Right lobe of liver (tissue), 6 donors: ENCODE measurements around the gene HEXD. TPM values are rescaled to one million over a fixed set of nuclear protein-coding genes. Genes with fewer than 3 reads are reported as not detected.
"Not testable (repeated sequence)": the region's sequence is repeated elsewhere in the genome, so short reads cannot be mapped to it uniquely, and the experiment has no call there.

Source experiments
- ATAC-seq, 4 donors: fragments of 200-7000 bp; cut with Tn5 transposase; one replicate each; pipeline ENCODE4 v1.9.1; 2020; ENCODE audit warnings: mild to moderate bottlenecking in 4 of 4, moderate library complexity in 4 of 4
- DNase-seq, 3 donors: peaks; one replicate each; pipeline ENCODE4 v3.0.0-alpha.2; 2020
- H3K27ac ChIP-seq, 3 donors: fragments of 200-600 bp; one replicate each; pipeline ENCODE4 v1.8.0; 2022
- H3K27me3 ChIP-seq, 2 donors: fragments of 200-600 bp; one replicate each; pipeline ENCODE4 v1.8.0; 2022
- H3K36me3 ChIP-seq, 4 donors: fragments of 200-600 bp; sonication (generic) in 1 of 4; one replicate each; pipeline versions ENCODE4 v1.5.1 to v1.8.0; 2017 to 2022; ENCODE audit warnings: control low read depth in 1 of 4
- H3K4me1 ChIP-seq, 4 donors: fragments of 200-600 bp; sonication (generic) in 1 of 4; one replicate each; pipeline versions ENCODE4 v1.5.1 to v1.8.0; 2017 to 2022; ENCODE audit warnings: control low read depth in 1 of 4
- H3K4me3 ChIP-seq, 3 donors: fragments of 200-600 bp; one replicate each; pipeline ENCODE4 v1.8.0; 2022
- H3K9me3 ChIP-seq, 4 donors: fragments of 200-600 bp; sonication (generic) in 1 of 4; one replicate each; pipeline versions ENCODE4 v1.5.1 to v1.8.0; 2017 to 2022; ENCODE audit warnings: control low read depth in 1 of 4
- CTCF ChIP-seq, 4 donors: fragments of 200-600 bp in 3 of 4; fragments of 450-650 bp in 1 of 4; IDR thresholded peaks; one replicate each; pipeline versions ENCODE4 v1.5.1 to v1.8.0; 2016 to 2022; ENCODE audit warnings: antibody characterized with exemption in 4 of 4, mild to moderate bottlenecking in 2 of 4
- POLR2A ChIP-seq: fragments of 450-650 bp; IDR thresholded peaks from one replicate; pipeline ENCODE4 v1.6.1; 2017; ENCODE audit warnings: antibody characterized with exemption, mild to moderate bottlenecking
- WGBS: methylation state at CpG from one replicate; pipeline ENCODE4 v1.1.6; 2018; ENCODE audit warnings: low coverage, low lambda C conversion rate; ENCODE audit not compliant: insufficient coverage; ENCODE audit errors: missing lambda C conversion rate; 5-methylcytosine and 5-hydroxymethylcytosine counted together
- intact Hi-C, 2 donors: fragments of 100-400 bp; cut with DNase I; formaldehyde crosslinking; loops; one replicate each; pipeline versions ENCODE4 v1.11.2 to v1.14.1; 2022
- total RNA-seq, 6 experiments: library from RNA; depleted of rRNA in 2 of 6; stranded (reverse); fragments of >200 nt in 2 of 6; fragmentation: NEBNext Ultra II Directional in 3 of 6; extraction: Animal tissue kit (Norgen Biotek cat#: 25700) in 3 of 6; gene quantifications; one replicate each; pipeline versions ENCODE4 v1.1.0 to v1.2.4, GENCODE V29; 2016 to 2023
- donor health status: DM: no; HTN: yes; CAD: no.
- donor health status: DM: no; HTN: no; CAD: no.
- donor health status: DM: no; HTN: no; CAD: no.
- donor health status: DM: no; HTN: yes; CAD: no.
- donor health status: DM: no; HTN: yes; CAD: no.

HEXD gene
- total RNA-seq, 6 experiments from 2014 or later, result 9.6 to 30.4 (median 20.2) TPM

- no CpG with 5 or more reads among the region's 109 CpGs for WGBS
- ATAC-seq (no peak), DNase-seq (no peak)
- Histone ChIP-seq H3K36me3 (no peaks in the 10 kb centered on the region), H3K4me1 (peaks cover 0 to 16% (median 0%) of the 10 kb centered on the region in 4 donors), H3K9me3 (no peaks in the 10 kb centered on the region), H3K27ac (no peak within 1 kb of the TSS), H3K4me3 (peak within 1 kb of the TSS; percentile 24 to 31 (median 26)), H3K27me3 (peaks cover 6 to 7% of the 10 kb centered on the region in 2 donors)
- TF ChIP-seq POLR2A (no peak), CTCF (IDR thresholded peaks at IDR 0.05) (no peak)
- intact Hi-C loops, result no loop called here
These were observed 46.6 kb upstream of the HEXD start, which contains the start of gene UTS2R for GRCh38 chr17:82371333-82372248. Gene UTS2R, plus strand, starts transcription at chr17:82371765. Its CDS starts 2,560 bp downstream, at chr17:82374325.

- Histone ChIP-seq H3K4me1 (peaks cover 0 to 16% (median 0%) of the 10 kb centered on the region in 4 donors), H3K4me3 (no peak overlapping the region), H3K9me3 (no peaks in the 10 kb centered on the region), H3K27me3 (peaks cover 6 to 7% of the 10 kb centered on the region in 2 donors), H3K36me3 (no peaks in the 10 kb centered on the region), H3K27ac (no peak overlapping the region)
- intact Hi-C loops, result no loop called here
- DNase-seq (no peak), ATAC-seq (no peak)
- 52% methylated on average over 16 of the region's 41 CpGs for WGBS
- TF ChIP-seq CTCF (IDR thresholded peaks at IDR 0.05) (no peak), POLR2A (no peak)
These were observed 45.7 kb upstream of the HEXD start for GRCh38 chr17:82372249-82373071.

DNA sequence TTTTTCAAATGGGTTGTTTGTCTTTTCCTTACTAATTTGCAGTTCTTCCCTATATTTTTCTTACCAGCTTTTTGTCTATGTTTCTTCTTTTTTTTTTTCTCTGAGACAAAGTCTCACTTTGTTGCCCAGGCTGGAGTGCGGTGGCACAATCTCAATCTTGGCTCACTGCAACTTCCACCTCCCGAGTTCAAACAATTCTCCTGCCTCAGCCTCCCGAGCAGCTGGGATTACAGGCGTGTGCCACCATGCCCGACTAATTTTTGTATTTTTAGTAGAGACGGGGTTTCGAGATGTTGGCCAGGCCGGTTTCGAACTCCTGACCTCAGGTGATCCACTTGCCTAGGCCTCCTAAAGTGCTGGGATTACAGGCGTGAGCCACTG lies 45.1 kb upstream of the HEXD start:
- intact Hi-C loops, H3K4me3 ChIP-seq, H3K27ac ChIP-seq, ATAC-seq, H3K9me3 ChIP-seq, H3K36me3 ChIP-seq, H3K27me3 ChIP-seq: not testable (repeated sequence)
- 74% methylated on average over 5 of the region's 10 CpGs for WGBS
- peak in 1 of 3 donors; percentile 8 for DNase-seq
- peaks cover 0 to 16% (median 0%) of the 10 kb centered on the region in 4 donors for H3K4me1 ChIP-seq

DNA sequence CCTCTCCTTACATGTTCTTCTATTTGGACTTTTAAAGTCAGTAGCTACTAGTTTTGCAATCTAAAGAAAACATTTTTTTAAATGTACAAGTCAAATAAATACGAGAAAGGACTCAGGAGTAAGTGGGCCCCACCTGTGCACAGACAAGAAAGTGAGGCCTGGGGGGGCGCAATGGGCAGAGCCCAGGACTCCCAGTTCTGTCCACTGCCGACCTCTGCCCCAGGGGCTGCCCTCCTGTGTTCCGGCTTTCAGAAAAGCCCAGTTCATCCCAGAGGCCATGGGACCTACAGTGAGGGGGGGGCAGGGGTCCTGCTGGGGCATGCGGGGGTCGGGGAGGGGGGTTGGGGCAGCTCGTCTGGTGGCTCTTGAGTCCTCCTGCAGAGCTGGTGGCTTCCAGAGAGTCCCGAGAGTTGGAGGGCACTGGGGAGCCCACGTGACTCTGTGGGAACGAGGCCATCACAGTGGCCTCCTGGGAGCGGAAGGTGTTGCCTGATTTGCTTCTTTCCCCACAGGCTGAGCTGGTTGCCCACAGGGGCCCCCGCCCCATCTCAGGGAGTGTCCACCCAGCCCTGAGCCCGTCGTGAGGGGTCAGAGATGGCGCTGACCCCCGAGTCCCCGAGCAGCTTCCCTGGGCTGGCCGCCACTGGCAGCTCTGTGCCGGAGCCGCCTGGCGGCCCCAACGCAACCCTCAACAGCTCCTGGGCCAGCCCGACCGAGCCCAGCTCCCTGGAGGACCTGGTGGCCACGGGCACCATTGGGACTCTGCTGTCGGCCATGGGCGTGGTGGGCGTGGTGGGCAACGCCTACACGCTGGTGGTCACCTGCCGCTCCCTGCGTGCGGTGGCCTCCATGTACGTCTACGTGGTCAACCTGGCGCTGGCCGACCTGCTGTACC lies 44.2 kb upstream of the HEXD start:
- Histone ChIP-seq H3K4me1 (peaks cover 0 to 16% (median 0%) of the 10 kb centered on the region in 4 donors), H3K27me3 (peaks cover 6 to 7% of the 10 kb centered on the region in 2 donors), H3K27ac (no peak overlapping the region), H3K36me3 (no peaks in the 10 kb centered on the region), H3K4me3 (no peak overlapping the region), H3K9me3 (no peaks in the 10 kb centered on the region)
- DNase-seq, result peak in 1 of 3 donors; percentile 11
- no peak for ATAC-seq
- WGBS, result 48% methylated on average over 6 of the region's 37 CpGs
- TF ChIP-seq CTCF (IDR thresholded peaks at IDR 0.05), result no peak
- TF ChIP-seq POLR2A, result no peak
- intact Hi-C loops, result no loop called here
